Erythroblast (primary cell): ENCODE results near the gene NDUFS4.

Experiments used
- DNase-seq, 2 experiments: peaks; one replicate each; lab custom pipeline; 2025; lab: John Stamatoyannopoulos, UW
- GATA1 ChIP-seq: IDR thresholded peaks from 2 replicates; pipeline ENCODE4 v1.6.1; 2011; ENCODE audit warnings: low read depth, mild to moderate bottlenecking, control low read depth, low read length, moderate library complexity
- POLR2A ChIP-seq: IDR thresholded peaks from 2 replicates; pipeline ENCODE4 v1.6.1; 2011; ENCODE audit warnings: mild to moderate bottlenecking, low read length

The NDUFS4 gene

GRCh38 chr5:53730943-53731342, 170.5 kb downstream of the NDUFS4 start:
- DNase-seq = no peak
- no peak for TF ChIP-seq POLR2A
- TF ChIP-seq GATA1 = no peak
